Glomerular endothelial cell (primary cell): ENCODE measurements around the gene EPHB4. TPM values are rescaled to one million over a fixed set of nuclear protein-coding genes. Genes with fewer than 3 reads are reported as not detected.
"Not testable (repeated sequence)": the region's sequence is repeated elsewhere in the genome, so short reads cannot be mapped to it uniquely, and the experiment has no call there.

Experiments used
- DNase-seq: peaks from one replicate; pipeline ENCODE4 v3.0.0-alpha.2; 2011; ENCODE audit warnings: low read depth, low spot score; ENCODE audit errors: extremely low read depth
- total RNA-seq: library from RNA; depleted of rRNA; stranded (reverse); fragments of >200 nt; gene quantifications from 2 replicates; pipeline ENCODE4 v1.2.3, GENCODE V29; 2015

The EPHB4 gene
- total RNA-seq, 1 donor from 2014 or later = 191 TPM

DNA sequence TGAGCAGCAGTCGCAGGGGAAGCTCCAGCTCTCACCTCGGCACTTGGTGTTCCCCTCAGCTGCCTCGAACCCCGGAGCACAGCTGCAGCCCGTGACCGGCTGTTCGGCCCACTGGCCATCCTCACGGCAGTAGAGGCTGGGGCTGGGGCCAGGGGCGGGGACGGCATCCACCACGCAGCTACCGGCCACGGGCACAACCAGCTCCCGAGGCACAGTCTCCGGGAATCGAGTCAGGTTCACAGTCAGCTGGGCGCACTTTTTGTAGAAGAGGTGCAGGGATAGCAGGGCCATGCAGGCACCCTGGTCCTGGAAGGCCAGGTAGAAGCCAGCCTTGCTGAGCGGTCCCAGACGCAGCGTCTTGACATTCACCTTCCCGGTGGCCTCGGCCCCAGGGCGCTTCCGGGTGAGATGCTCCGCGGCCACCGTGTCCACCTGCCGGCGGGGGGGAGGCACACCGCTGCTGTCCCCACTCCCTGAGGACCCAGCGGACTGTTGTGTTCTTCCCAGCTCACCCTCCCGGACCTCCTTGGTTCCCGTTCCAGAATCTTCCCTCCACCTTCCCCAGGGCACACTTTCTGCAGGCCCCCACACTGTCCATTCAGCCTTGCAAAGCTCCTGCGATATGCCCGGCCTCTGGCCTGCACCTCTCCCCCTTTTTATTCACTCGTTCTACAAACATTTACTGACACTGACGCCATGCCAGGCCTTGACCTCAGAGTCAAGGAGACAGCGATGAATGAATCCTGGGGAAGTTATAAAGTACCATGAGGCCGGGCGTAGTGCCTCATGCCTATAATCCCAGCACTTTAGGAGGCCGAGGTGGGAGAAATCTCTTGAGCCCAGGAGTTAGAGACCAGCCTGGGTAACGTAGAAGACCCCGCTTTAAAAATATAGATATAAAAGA, 4.8 kb downstream of the EPHB4 start:
- DNase-seq = no peak

DNA sequence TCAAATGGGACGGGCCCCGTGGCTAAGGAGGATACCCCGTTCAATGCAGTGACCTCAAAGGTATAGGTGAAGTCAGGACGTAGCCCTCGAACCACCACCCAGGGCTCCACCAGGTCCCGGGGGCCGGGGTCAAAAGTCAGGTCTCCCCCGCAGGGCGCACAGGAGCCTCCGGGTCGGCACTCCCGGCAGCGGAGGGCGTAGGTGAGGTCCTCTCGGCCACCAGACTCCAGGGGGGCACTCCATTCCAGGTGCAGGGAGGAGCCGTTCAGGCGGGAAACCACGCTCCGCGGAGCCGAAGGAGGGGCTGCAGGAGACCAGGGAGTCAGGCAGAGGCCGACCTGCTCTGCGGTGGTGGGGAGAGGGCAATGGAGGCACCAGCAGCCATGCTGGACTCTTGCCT, 7.7 kb downstream of the EPHB4 start:
- DNase-seq = no peak

DNA sequence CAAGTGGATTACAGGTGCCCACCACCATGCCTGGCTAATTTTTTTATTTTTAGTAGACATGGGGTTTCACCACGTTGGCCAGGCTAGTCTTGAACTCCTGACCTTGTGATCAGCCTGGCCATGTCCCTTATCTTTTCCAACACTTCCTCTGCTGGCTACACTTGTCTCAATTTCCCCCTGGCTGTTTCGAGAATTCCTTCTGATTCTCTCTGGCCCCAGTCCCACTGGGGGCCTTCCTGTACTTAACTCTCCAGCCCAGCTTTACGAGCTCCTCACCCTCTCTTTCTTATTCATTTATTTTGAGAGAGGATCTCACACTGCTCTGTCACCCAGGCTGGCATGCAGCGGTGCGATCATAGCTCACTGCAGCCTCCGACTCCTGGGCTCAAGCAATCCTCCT, 8.5 kb downstream of the EPHB4 start:
- DNase-seq = no peak

DNA sequence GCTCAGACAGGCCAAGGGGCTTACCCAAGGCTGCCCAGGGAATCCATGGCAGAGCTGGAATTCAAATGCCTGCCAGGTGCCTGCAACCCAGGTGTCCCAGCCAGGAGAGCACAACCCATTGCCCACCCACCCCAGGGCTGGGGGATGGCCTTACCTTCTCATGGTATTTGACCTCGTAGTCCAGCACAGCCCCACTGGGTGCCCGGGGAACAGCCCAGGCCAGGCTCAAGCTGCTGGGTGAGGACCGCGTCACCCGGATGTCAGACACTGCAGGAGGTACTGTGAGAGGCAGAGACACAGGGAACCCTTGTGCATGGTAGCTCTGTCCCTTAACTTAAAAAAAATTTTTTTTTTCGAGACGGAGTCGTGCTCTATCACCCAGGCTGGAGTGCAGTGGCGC, 9.0 kb downstream of the EPHB4 start:
- DNase-seq = no peak

DNA sequence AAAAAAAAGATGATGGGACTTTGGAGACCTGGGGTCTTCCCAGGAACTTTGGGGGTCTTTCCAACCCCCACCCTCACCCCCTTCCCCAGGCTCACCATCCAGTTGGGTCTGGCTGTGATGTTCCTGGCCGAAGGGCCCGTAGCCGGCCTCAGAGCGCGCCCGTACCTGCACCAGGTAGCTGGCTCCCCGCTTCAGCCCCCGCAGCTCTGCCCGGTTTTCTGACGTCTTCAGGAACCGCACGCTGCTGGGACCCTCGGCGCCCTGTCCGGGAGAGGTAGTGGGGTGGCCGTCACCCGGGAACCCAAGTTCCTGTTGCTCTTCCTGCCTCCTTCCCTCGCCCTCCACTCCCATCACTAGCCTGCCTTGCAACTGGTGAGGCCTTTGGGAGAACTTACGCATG, 10.2 kb downstream of the EPHB4 start:
- DNase-seq = no peak

DNA sequence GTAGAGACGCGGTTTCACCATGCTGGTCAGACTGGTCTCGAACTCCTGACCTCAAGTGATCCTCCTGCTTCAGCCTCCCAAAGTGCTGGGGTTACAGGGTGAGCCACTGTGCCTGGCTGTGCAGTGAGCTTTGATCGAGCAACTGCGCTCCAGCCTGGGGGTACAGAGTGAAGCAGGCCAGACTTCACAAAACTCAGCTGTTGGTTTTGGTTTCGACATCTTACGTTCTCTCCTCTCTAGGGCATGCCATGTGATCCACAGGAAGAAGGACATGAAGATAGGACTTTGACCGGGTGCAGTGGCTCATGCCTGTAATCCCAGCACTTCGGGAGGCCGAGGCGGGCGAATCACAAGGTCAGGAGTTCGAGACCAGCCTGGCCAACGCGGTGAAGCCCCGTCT, 10.8 kb downstream of the EPHB4 start:
- not testable (repeated sequence) for DNase-seq

DNA sequence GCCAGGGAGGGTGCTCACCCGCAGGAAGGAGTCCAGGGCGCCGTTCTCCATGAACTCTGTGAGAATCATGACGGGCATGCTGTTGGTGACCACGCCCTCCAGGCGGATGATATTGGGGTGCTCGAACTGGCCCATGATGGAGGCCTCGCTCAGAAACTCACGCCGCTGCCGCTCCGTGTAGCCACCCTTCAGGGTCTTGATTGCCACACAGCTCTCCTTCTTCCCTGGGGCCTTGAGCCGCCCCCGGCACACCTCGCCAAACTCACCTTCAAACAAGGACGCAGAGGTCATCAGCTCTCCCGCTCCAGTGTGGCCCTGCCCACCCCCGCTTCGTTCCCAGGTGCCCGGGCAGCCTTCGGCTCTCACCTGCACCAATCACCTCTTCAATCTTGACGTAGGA, 14.6 kb downstream of the EPHB4 start:
- no peak for DNase-seq

DNA sequence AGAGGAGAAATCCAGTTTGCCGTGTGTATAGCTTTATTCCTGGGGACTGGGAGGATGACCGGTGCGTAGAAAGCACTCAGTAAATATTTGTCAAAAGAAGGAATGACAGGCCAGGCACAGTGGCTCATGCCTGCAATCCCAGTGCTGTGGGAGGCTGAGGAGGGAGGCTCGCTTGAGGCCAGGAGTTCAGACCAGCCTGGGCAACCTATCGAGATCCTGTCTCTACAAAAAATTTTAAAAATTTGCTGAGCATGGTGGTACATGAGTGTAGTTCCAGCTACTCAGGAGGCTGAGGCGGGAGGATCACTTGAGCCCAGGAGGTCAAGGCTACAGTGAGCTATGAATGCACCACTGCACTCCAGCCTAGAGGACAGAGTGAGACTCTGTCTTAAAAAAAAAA, 15.8 kb downstream of the EPHB4 start:
- no peak for DNase-seq

DNA sequence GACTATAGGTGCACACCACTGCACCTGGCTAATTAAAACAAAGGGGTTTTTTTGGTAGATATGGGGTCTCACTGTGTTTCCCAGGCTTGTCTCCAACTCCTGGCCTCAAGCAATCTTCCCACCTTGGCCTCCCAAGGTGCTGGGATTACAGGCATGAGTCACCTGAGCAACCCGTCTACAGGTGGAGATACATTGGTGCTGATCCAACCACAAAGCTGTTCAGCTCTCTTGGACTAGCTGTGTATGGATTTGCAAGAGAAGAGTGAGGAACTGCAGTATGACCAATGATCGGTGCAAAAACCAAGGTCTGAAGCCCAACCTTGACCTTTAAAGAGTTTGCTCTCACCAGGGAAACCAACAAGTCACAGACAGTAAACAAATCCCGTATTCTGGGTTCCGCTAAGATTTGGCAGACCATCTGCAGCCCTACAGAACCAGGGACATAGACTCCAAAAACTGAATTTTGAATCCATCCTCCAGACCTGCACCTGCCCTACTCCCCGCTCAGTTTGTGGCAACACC, 18.9 kb downstream of the EPHB4 start:
- no peak for DNase-seq

DNA sequence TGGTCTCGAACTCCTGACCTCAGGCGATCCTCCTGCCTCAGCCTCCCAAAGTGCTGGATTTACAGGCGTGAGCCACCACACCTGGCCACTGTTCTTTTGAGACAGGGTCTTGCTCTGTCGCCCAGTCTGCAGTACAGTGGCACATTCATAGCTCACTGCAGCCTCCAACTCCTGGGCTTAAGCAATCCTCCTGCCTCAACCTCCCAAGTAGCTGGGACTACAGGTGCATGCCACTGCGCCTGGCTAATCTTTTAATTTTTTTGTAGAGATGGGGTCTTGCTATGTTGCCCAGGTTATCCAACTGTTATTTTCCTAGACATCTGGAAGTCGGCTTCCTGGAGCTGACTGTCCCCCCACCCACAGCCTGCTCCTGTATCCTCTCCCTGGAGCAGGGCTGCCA, 20.4 kb downstream of the EPHB4 start:
- DNase-seq = not testable (repeated sequence)

DNA sequence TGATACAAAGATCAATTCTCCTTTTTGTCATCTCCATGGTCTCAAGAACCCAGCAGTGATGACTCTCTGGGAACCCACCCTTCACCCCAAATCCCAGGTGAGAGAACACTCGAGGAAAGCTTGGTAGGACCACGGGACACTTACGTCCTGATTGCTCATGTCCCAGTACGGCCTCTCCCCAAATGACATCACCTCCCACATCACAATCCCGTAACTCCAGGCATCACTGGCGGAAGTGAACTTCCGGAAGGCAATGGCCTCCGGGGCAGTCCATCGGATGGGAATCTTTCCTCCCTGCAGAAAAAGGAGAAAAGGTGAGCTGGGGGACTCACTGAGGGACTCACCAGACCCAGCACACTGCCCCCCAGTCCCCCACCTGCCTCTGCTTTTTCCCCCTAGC, 21.0 kb downstream of the EPHB4 start:
- no peak for DNase-seq

DNA sequence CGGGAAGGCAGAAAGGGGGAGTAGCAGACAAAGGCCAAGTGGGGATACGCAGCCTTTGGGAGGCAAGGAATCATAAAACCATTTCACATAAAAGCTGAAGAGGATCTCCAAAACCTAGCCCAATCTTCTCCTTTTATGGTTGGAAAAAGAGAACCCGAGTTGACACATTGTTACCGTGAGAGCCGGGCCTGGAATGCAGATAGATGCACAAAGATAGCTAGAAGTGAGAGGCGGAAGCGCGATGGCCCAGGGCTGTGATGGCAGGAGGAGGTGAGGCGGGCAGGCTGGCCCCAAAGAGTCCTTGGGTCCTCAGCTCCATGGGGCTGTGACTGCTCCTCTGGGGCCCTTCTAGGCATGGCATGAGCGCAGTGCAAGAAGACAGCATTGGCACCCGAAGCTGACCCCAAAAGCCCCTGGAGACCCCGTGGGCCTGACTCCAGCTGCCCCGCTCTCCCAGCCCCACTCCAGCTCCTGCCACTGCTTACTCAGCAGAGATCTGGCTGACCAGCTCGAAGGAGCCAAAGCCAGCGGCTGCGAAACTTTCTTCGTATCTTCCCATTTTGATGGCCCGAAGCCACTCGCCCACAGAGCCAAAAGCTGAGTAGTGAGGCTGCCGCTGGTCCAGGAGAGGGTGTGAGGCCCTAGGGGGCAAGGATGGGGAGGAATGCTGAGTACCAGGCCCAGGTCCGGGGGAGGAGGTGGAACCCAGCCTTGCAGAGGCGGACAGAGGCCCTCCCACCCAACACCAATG, 22.5 kb downstream of the EPHB4 start:
- DNase-seq = no peak

DNA sequence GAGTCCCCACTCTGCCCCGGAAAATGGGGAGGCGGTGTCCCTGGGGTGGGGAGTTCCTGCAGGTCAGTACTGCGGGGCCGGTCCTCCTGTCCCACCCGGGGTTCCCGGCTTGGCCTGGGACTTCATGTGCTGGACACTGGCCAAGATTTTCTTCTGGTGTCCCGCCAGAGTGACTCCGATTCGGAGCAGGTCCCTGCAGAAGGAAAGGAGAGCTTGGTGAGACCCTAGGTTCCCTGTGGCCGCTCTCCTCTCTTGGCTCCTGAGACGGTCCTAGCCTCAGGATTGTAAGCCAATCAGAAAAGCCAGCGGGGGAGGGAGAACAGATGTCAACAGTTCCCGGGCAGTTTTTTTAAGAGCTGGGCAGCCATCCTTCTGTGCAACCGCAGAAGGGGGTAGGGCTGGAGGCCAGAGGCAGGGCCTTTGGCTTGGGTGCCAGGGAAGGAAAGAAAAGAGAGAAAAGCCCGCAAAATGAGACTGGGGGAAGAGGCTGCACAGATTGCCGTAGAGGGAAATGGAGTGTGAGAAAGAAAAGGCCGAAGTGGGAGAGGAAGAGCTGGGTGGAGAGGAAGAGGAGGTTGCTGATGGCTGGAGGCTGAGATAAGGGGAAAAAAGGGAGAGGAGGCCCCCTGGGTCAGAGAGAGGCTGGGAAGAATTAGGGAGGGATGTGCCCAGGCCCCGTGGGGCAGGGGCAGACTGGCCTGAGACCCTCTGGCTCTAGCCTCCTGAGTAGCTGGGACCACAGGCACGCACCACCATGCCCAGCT, 23.7 kb downstream of the EPHB4 start:
- no peak for DNase-seq

DNA sequence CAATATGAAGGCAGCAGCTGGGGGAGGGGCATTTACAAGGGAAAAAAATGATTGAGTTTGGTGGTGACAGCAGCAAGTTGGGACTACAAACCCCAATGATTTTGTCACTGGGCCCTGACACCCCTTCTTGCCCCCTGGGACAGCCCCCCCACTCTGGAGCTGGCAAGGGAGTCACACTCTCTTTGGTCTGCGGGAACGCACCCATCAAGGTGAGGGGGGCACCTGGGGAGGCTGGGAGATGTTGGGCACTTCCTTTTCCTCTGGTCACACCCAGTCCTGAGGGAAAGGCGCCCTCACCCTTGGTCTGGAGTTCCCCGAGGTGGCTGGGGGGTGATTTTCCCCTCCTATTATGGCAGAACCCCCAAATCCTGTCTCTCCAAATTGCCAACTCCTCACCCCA, 24.4 kb downstream of the EPHB4 start:
- DNase-seq = no peak

DNA sequence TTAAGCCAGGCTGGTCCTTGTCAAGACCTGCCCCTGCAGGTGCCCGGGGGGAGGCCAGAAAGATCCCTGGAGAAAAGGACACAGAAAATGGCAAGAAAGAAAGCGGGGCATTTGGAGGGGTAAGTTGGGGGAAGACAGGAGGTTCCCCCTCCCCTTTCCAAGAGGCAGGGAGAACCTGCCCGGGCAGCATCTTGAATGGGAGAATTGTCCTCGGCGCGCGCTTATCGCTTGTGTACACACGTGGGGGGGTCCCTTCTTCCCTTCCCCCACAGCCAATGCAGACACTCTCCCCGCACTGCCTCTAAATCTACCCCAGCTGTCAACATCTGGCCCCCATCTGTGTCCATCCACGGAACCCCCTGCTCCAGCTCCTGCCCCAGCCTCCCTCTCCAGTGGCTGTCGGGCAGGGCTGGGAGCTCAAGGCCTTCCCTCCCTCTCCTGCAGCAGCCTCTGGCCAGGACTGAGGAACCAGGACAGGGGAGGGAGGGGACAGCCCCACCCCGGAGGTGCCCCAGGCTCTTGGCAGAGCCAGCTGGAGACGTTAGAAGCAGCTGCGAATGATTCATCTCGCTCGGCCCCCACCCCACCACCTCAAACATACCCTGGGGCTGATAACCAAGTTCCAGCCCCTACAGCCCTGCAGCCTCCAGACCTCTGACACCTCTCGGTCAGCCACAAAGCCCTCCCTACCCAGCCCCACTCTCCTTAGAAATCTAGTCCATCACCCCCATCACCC, 25.3 kb downstream of the EPHB4 start:
- no peak for DNase-seq

DNA sequence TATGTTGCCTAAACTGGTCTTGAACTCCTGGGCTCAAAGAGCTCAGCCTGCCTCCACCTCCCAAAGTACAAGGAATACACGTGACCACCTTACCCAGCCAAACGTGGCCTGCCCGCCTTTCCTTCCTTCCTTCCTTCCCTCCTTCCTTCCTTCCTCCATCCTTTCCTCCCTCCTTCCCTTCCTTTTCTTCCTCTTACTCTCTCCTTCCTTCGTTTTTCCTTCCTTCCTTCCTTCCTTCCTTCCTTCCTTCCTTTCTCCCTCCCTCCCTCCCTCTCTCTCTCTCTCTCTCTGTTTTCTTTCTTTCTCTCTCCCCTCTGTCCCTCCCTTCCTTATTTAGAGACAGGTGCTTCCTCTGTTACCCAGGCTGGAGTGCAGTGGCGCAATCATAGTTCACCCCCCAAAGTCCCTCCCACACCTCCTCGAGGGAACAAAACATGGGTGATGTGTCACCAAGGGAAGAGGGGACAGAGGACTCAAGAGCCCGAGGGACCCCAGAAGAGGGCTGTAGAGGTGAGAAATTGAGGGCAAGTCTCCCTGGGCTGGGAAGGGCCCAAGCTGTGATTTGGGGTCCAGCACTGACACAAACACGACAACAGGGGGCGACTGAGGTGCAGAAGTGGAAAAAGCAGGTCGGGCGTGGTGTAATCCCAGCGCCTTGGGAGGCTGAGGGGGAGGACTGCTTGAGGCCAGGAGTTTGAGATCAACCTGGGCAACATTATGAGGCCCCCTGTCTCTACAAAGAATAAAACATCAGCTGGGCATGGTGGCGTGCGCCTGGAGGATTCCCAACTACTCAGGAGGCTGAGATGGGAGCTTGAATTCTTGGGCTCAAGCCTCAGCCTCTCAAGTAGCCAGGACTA, 28.1 kb downstream of the EPHB4 start:
- DNase-seq = no peak

DNA sequence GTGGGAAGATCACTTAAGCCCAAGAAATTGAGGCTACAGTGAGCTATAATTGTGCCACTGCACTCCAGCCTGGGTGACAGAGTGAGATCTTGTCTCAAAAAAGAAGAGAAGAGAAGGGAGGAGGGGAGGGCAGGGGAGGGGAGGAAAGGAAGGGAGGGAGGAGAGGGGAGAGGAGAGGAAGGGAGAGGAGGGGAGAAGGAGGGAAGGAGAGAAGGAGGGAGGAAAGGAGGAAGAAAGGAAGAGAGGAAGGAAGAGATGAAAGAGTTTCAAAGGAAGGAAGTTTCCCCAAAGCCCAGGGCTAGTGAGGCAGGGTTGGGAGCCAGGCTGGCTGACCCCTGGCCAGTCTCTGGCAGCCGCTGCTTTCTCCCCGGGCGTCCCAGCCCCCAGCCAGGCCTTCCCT, 32.6 kb downstream of the EPHB4 start:
- DNase-seq = no peak

DNA sequence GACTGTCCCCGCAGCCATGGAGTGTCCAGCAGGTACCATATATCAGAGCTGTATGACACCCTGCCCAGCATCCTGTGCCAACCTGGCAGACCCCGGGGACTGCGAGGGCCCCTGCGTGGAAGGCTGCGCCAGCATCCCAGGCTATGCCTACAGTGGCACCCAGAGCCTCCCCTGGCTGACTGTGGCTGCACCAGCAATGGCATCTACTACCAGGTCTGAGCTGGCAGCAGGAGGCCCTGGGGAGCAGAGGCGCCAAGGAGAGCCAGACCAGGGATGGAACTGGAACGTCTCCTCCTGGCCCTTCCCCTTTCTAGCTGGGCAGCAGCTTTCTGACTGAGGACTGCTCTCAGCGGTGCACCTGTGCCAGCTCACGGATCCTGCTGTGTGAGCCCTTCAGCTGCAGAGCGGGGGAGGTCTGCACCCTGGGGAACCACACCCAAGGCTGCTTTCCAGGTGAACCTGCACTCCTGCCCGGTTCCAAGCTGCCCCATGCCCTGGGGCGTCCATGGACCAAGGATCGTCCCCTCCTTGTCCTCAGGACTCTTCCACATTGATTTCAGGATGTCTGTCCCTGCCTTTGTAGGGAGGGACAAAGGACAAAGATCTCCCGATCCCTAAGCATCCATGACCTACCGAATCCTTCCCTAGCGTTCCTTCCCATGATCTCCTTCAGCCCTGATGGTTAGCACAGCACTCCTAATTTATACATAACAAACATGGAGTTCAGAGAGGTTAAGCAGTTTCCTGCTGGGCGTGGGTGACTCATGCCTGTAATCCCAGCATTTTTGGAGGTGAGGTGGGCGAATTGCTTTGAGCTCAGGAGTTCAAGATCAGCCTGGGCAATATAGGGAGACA, 33.3 kb downstream of the EPHB4 start:
- DNase-seq = no peak
